ENCODE measurements around the gene SETD3.

Gene SETD3

DNA sequence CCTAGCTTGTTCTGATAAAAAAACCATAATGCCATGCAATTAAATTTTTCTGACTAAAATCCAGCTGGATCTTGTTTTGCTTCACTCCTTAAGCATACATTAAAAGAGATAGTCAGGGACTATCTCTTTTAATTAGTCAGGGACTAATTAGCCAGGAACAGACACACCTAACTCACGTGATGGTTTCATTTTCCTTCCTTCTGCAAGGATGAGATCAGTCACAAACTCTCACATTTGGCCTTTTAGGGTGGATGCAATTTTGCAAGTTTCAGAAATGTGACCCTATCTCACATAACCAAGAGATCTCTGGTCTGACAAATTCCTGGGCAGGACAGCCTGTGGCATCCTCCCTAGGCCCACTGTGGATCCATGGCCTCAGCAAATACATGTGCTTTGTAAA lies 62.4 kb downstream of the SETD3 start:
- H3K27me3 Mint-ChIP-seq (ENCODE audit: low read depth), result no peaks in the 10 kb centered on the region
- peaks cover 8% of the 10 kb centered on the region for H3K4me1 Mint-ChIP-seq (ENCODE audit: low read depth)
- H3K36me3 Mint-ChIP-seq (ENCODE audit: low read depth), result peaks cover 7% of the 10 kb centered on the region
- H3K4me3 Mint-ChIP-seq, result no peak overlapping the region
- no peak overlapping the region for H3K27ac Mint-ChIP-seq
- H3K9me3 Mint-ChIP-seq, result no peaks in the 10 kb centered on the region

DNA sequence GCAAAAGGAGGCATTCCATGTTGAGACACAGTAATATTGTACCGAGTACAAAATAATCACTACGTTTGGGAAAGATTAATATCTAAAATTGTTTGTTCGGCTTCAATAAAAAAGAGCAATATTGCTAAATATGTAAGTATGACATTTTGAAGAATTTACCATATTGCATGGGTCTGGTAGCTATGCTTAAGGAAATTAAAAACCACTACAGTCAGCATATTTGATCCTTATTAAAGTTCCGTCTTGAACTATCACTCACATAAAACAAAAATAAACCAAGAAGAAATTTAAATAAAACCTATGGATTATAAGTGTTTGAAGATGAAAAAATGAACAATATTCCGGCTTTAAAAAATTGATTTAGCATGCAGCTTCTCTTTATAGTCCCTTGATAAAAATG lies 63.8 kb downstream of the SETD3 start:
- Mint-ChIP-seq H3K36me3 (ENCODE audit: low read depth) (peaks cover 14% of the 10 kb centered on the region), H3K4me1 (ENCODE audit: low read depth) (peaks cover 15% of the 10 kb centered on the region), H3K4me3 (no peak overlapping the region), H3K9me3 (no peaks in the 10 kb centered on the region), H3K27me3 (ENCODE audit: low read depth) (no peaks in the 10 kb centered on the region), H3K27ac (no peak overlapping the region)

DNA sequence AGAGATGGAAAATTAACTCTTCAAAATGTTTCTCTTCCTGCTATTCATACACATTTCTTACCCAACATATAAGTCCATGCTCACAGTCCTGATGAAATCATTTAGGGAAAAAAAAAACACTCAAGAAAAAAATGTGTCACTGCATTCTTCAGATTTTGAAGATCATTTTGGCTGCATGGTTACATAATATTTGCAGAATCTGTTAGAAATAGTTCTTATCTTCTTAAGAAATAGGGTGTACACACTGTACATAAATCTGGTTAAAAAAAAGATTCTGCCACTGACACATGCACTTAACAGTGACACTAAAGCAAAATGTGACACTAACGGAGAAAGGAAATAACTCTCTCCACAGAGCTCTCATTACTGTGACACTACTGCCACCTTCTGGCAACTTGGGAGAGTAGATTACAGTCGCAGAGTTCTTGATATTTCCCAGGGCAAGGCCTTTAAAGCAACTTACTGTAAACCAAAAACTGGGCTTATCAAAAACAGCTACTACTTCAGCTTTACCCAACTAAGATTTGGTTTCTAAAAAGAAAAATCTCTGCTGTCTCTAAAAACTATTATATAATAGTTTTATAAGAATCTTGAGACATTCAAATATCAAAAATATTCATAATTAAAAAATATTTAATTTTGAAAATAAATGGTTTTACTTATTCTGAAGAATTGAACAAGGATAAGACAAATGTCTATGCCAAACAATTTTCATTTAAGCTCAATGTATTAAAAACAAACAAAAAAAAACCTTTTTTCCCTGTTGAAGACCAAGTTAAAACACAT lies 65.0 kb downstream of the SETD3 start:
- no peaks in the 10 kb centered on the region for H3K27me3 Mint-ChIP-seq (ENCODE audit: low read depth)
- peaks cover 15% of the 10 kb centered on the region for H3K4me1 Mint-ChIP-seq (ENCODE audit: low read depth)
- no peaks in the 10 kb centered on the region for H3K9me3 Mint-ChIP-seq
- H3K36me3 Mint-ChIP-seq (ENCODE audit: low read depth), result peaks cover 17% of the 10 kb centered on the region
- peak overlapping the region; percentile 36 for H3K27ac Mint-ChIP-seq
- H3K4me3 Mint-ChIP-seq, result no peak overlapping the region

DNA sequence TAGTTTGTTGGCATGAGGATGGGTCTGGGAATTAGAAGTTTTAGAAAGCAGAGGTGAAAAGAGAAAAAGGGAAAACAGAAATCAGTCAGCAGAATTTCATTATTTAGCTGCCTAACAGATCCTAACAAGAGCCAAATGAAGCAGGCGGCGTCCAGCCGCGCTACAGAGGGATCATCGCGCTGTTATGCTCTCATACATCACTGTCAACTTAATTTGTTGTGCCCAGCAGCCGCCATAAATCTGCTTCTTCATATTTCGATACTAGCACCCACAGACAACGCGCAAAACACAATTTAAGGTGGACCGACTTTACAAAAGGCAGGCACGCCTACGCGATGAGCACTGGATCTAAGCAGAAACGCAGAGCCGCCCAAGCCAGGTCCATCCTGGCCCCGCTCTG lies 66.7 kb downstream of the SETD3 start:
- Mint-ChIP-seq H3K27me3 (ENCODE audit: low read depth) (no peaks in the 10 kb centered on the region), H3K4me3 (no peak overlapping the region), H3K36me3 (ENCODE audit: low read depth) (peaks cover 21% of the 10 kb centered on the region), H3K4me1 (ENCODE audit: low read depth) (peaks cover 15% of the 10 kb centered on the region), H3K27ac (no peak overlapping the region), H3K9me3 (no peaks in the 10 kb centered on the region)

DNA sequence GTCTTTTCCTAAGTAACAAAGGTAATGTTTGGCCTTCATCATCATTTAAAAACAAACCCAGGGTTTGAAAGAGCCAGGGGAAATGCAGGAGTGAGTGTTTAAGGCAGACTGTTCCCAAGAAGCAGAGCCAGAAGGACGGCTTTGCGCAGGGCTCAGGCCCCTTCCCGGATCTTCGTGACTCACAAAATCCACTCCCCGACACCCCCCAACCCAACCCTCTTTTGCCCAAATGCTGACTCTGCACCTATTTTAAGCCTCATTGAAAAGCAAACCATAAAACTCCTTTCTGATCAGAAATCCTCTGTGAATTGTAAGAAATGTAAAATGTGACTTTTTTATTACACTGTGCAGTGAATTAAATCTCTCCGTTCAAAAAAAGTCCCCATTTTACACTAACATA lies 67.5 kb downstream of the SETD3 start:
- H3K27me3 Mint-ChIP-seq (ENCODE audit: low read depth), result no peaks in the 10 kb centered on the region
- H3K4me3 Mint-ChIP-seq, result no peak overlapping the region
- peaks cover 21% of the 10 kb centered on the region for H3K36me3 Mint-ChIP-seq (ENCODE audit: low read depth)
- H3K4me1 Mint-ChIP-seq (ENCODE audit: low read depth), result peaks cover 12% of the 10 kb centered on the region
- no peaks in the 10 kb centered on the region for H3K9me3 Mint-ChIP-seq
- H3K27ac Mint-ChIP-seq, result no peak overlapping the region

DNA sequence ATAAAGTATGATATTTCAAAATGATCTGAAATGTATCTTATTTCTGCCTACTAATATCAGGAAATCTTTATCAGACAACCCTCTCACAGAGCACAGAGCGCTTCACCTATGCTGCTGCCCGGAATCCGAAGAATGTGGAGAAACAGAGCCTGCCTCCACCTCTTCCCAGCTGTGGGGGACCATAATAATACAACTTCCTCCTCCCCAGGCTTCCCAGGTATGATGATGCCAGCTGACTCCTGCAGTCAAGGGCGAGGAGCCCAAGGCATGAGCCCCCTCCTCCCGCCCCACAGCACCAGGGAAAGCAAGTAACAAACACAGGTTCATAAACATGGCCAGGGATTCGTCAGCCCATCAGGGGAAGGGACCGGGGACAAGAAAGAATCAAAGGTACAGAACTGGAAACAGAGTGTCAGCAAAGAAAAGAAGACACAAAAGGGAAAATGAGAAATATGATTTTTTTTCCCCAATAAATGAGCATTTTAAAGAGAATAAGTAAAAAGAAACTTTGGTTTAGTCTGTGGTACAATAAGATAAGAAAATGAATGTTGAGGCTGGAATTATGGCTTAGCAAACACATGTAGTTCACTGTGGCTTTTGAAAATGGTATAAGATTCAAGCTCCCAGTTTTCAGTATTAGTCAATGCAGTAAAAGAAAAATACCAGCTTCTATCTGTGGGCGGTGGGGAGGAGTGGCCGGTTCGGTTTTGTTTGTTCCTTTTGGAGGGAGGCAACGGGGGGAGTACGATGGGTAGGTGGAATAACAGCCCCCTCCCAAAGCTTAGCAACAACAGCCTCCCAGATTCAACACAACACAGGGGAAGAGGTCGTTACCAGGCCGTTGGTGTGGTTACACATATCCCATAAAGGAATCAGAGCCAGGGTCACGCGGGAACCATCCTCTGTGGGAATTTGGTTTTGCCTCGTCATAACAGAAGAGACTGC lies 68.3 kb downstream of the SETD3 start:
- Mint-ChIP-seq H3K9me3 (no peaks in the 10 kb centered on the region), H3K27me3 (ENCODE audit: low read depth) (no peaks in the 10 kb centered on the region), H3K36me3 (ENCODE audit: low read depth) (peaks cover 21% of the 10 kb centered on the region), H3K4me1 (ENCODE audit: low read depth) (peaks cover 11% of the 10 kb centered on the region), H3K4me3 (no peak overlapping the region), H3K27ac (no peak overlapping the region)

DNA sequence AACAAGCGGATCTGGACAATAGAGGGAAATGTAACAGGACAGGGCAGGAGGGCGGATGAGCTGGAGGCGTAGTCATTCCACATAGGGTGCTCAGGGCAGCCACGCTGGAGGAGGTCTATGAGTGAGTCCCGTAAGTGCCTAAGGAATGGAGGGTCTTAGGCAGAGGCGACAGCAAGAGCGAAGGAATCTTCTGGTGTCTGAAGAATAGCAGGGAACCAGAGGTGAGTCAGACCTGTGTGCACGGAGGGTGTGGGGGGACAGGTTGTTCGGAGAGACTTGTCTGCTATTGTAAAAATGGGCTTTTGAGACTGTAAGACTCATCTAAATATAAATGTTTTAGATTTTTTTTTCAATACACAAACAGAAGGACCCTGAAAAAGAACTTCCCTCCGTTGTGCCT lies 70.6 kb downstream of the SETD3 start:
- Mint-ChIP-seq H3K4me1 (ENCODE audit: low read depth) (peaks cover 7% of the 10 kb centered on the region), H3K27me3 (ENCODE audit: low read depth) (no peaks in the 10 kb centered on the region), H3K36me3 (ENCODE audit: low read depth) (peaks cover 19% of the 10 kb centered on the region), H3K9me3 (no peaks in the 10 kb centered on the region), H3K4me3 (no peak overlapping the region), H3K27ac (no peak overlapping the region)

DNA sequence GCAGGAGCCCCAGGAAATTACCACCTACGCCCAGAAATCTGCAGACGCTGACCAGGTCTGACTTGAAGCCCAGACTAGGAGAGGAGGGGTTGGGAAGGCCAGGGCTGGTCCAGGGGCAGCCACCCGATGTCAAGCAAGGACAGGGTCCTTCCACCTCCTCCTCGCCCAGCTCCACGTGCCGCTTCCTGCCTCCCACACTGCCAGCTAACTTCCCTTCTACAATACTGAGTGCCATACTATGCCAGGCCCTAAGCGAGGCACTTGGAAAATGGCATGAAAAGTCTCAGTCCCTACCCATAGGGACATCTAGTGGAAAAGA lies 71.7 kb downstream of the SETD3 start:
- Mint-ChIP-seq H3K9me3 (no peaks in the 10 kb centered on the region), H3K4me3 (no peak overlapping the region), H3K27ac (no peak overlapping the region), H3K4me1 (ENCODE audit: low read depth) (peaks cover 7% of the 10 kb centered on the region), H3K27me3 (ENCODE audit: low read depth) (no peaks in the 10 kb centered on the region), H3K36me3 (ENCODE audit: low read depth) (peaks cover 23% of the 10 kb centered on the region)

DNA sequence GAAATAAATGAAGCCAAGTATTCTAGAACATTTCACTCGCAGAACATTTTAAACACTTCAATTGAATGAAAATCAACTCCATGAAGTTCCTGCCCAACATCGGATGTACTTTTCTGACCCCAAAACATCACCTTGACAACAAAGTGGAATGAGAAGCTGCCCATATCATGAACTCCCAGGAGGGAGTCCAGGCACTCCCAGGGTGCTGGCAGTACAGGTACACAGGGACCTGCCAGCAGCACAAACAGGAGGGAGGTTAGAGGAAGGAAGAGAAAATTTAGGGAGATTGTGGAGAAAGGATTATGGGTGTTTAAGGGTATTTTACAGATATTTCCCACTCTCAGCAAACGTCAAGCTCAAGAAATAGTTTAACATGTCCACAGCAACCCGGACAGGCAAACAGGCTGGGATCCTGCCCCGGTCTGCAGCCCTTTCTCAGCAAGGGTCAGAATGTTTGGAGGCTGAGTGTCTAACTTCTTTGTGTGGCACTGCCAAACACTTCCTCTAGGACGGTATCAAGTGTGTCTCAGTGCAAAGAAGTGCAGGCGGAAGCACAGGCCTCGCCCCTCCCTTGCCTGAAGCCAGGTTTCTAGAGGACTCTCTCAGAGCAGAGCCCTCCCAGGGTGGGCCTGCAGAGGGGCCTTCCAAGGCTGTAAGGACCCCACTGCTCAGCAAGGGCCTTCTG lies 72.2 kb downstream of the SETD3 start:
- H3K4me3 Mint-ChIP-seq, result no peak overlapping the region
- no peaks in the 10 kb centered on the region for H3K27me3 Mint-ChIP-seq (ENCODE audit: low read depth)
- no peak overlapping the region for H3K27ac Mint-ChIP-seq
- H3K9me3 Mint-ChIP-seq, result no peaks in the 10 kb centered on the region
- peaks cover 7% of the 10 kb centered on the region for H3K4me1 Mint-ChIP-seq (ENCODE audit: low read depth)
- peaks cover 22% of the 10 kb centered on the region for H3K36me3 Mint-ChIP-seq (ENCODE audit: low read depth)

DNA sequence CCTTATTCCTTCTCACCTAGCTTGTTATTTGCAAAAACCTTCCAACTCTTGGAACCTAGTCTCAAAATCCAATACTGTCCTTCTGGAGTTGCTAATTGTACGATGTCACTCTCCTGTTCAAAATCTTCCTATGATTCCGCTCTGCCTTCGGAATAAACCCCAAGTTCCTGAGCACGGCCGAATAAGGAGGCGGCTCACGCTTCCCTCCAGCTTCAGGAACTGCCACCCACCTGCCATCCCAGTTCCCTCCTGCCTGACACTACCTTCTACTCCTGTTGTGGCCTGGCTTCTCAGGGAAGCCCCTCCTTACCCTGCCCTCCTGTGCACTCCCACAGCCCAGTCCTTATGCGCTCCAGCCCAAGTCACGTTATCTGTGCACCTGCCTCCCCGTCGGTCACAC lies 73.2 kb downstream of the SETD3 start:
- Mint-ChIP-seq H3K27ac (no peak overlapping the region), H3K36me3 (ENCODE audit: low read depth) (peaks cover 21% of the 10 kb centered on the region), H3K4me1 (ENCODE audit: low read depth) (peaks cover 6% of the 10 kb centered on the region), H3K27me3 (ENCODE audit: low read depth) (no peaks in the 10 kb centered on the region), H3K9me3 (no peaks in the 10 kb centered on the region), H3K4me3 (no peak overlapping the region)

DNA sequence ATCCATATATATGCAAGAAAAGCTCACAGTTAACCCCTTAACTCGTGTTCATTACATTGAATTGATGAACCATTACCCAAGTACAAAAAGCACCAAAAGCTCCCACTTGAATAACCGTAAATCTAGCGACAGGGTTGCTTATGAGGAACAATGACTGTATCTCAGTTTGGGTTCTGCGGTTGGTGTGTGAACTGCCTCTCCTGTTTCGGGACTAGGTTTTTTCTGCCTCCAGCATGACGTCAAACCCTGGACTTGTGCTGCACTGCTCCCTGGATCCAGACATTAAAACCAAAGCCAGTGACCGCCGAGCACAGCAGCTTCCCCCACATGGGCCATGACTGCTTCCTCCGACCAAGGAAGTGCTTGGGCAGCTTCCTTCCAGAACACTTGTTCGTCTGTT lies 77.7 kb downstream of the SETD3 start:
- H3K9me3 Mint-ChIP-seq, result no peaks in the 10 kb centered on the region
- peaks cover 23% of the 10 kb centered on the region for H3K36me3 Mint-ChIP-seq (ENCODE audit: low read depth)
- H3K4me3 Mint-ChIP-seq, result no peak overlapping the region
- peaks cover 11% of the 10 kb centered on the region for H3K4me1 Mint-ChIP-seq (ENCODE audit: low read depth)
- no peaks in the 10 kb centered on the region for H3K27me3 Mint-ChIP-seq (ENCODE audit: low read depth)
- H3K27ac Mint-ChIP-seq, result no peak overlapping the region

DNA sequence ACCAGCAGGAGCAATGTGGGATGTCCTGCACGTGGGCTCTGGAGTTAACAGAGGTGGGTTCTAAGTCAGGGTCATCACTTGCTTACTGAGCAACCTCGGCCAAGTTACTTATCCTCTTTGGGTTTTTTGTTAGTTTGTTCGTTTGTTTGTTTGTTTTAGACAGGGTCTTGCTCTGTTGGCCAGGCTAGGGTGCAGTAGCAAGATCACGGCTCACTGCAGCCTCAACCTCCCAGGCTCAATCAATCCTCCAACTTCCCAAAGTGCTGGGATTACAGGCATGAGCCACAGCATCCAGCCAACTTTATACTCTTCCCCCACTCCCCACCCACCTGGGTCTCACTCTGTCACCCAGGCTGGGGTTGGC lies 78.4 kb downstream of the SETD3 start:
- Mint-ChIP-seq H3K27ac (no peak overlapping the region), H3K9me3 (no peaks in the 10 kb centered on the region), H3K36me3 (ENCODE audit: low read depth) (peaks cover 25% of the 10 kb centered on the region), H3K4me1 (ENCODE audit: low read depth) (peaks cover 11% of the 10 kb centered on the region), H3K4me3 (no peak overlapping the region), H3K27me3 (ENCODE audit: low read depth) (no peaks in the 10 kb centered on the region)

DNA sequence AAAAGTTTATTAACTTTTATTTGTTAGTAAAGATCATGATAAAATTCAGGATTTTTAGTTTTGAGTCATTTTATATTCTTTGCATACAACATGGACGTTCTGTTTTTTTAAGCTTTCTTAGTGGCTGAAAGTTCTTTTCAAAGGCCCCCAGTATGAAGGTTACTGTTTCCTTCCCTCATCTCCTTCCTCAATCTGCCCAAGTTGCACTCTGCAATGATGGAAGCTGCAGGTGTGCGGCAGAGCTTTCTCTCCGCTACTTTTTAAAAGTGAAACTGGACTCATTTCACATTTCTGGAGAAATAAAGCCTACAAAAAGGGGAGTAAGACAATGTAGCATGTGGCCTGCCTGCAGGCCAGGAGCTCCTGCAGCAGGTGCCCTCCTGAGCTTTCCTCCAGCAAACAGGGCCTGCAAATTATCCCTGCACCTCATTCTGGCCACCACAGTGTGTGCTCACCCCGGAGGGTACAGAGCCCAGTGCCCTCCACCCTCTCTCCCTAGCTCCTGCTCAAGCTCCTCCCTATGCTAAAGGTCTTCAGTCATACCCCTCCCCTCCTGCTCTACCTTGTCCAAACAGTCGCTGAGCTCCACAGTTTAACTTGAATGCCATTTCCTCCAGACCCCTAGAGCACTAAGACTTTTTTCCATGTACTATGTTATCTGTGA lies 78.9 kb downstream of the SETD3 start:
- H3K4me3 Mint-ChIP-seq, result no peak overlapping the region
- H3K9me3 Mint-ChIP-seq, result no peaks in the 10 kb centered on the region
- H3K4me1 Mint-ChIP-seq (ENCODE audit: low read depth), result peaks cover 11% of the 10 kb centered on the region
- no peaks in the 10 kb centered on the region for H3K27me3 Mint-ChIP-seq (ENCODE audit: low read depth)
- no peak overlapping the region for H3K27ac Mint-ChIP-seq
- peaks cover 25% of the 10 kb centered on the region for H3K36me3 Mint-ChIP-seq (ENCODE audit: low read depth)

DNA sequence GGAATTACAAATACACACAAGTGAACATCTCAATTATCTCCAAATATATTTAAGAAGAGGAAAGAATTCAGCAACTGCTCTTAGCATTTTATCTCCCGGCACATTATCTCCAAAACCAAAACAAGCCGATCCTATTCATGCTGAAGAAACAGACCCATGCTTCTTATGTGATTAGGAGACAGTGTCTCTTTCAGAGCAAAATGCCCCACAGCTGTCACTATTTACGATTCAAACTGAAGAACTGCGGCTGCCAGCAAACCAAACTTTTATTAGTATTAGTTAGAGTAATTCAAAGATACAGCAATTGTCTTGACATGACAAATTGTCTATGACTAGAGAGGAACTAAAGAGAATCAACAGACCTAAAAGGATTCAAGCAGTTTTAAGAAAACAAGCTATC lies 79.4 kb downstream of the SETD3 start:
- Mint-ChIP-seq H3K4me1 (ENCODE audit: low read depth) (peaks cover 11% of the 10 kb centered on the region), H3K27me3 (ENCODE audit: low read depth) (no peaks in the 10 kb centered on the region), H3K27ac (no peak overlapping the region), H3K4me3 (no peak overlapping the region), H3K9me3 (no peaks in the 10 kb centered on the region), H3K36me3 (ENCODE audit: low read depth) (peaks cover 21% of the 10 kb centered on the region)
